Measurements from ENCODE around the gene SMC3. TPM values are rescaled to one million over a fixed set of nuclear protein-coding genes. Genes with fewer than 3 reads are reported as not detected.

Gene SMC3
- total and polyA plus RNA-seq, 2 of the 13 experiments (the other 11 are each of a cell fraction or from before 2014, with no cell fraction given) = 11.7 to 48.0 TPM

DNA sequence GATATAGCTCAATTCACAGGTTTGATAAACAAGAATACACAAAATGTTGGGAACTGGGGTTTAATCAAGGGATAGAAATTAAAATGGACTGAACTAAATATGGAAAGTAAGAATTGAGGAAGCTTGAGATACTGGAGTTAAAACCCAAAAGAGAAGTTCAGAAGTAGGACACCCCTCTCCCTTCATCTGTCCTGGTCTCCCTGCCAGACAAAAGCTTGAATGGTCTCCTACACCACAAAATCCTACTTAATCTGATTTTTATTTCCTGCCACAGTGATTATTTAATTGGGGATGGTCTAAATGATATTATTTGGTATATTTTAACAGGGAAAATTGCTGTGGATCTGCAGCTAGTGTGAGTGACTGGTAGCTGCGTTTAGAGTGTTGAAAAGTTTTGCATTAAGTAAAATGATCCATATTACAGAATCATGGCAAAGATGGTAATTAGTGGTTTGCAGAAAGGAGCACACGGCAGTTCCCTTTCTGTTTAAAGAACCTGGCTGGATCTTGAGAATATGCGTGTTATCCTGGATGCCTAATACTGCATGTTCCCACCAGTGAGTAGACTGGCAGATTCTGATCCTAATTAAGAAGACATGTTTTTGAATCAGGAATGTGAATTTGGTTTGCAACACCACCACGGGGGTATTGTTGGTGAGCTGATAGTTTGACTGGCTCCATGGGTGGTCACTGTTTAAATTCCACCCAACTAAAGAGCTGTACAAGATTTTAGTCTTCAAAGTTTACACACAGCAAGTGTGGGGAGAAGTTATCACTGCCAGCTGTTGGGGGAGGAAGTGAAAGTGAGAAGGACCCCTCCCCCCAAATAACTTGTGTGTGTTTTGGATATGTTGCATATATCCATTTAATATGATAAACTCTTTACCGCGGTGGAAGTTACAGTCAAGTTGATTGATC lies 82.1 kb downstream of the SMC3 start:
- Histone ChIP-seq H3K36me3 (replicated peaks in 1 of 2; ENCODE audit: control insufficient read depth in 1 of 2, insufficient read depth in 2 of 2, low read length in 2 of 2) (no peaks in the 10 kb centered on the region), H3K4me2 (ENCODE audit: low read depth, low read length) (no peak overlapping the region), H2AFZ (ENCODE audit: low read length) (no peak overlapping the region), H3K9ac (ENCODE audit: insufficient read depth, low read depth, low read length) (no peak overlapping the region), H3K9me3 (ENCODE audit: low read length) (no peaks in the 10 kb centered on the region), H3K27ac (ENCODE audit: extremely low read length, insufficient read depth, low read length) (no peak overlapping the region), H4K20me1 (ENCODE audit: insufficient read depth, low read length) (no peaks in the 10 kb centered on the region), H3K4me3 (replicated peaks in 1 of 3; ENCODE audit: insufficient read depth in 1 of 3, low read depth in 2 of 3, low read length in 3 of 3) (no peak overlapping the region), H3K4me1 (ENCODE audit: insufficient read depth, low read length) (no peaks in the 10 kb centered on the region), H3K27me3 (ENCODE audit: control insufficient read depth in 1 of 2, insufficient read depth in 2 of 2, low read length in 2 of 2) (peaks cover 0 to 13% of the 10 kb centered on the region in 2 experiments; a peak in 3 of 5 replicates), H3K79me2 (ENCODE audit: insufficient read depth, low read length) (no peaks in the 10 kb centered on the region)
- ChIA-PET POLR2A (no interaction called here), CTCF (ENCODE audit: low intra/inter-chr PET ratio, low total read pairs) (no interaction called here)
- WGBS (ENCODE audit: low lambda C conversion rate) = 51% methylated on average over 6 of the region's 6 CpGs
- intact Hi-C loops (cut with micrococcal nuclease; ENCODE audit: unreplicated experiment) (no loop called here), in situ Hi-C loops (cut with HindIII; ENCODE audit: extremely low pct_ligation_motif_present, low pct_unique_long_range_greater_than_20kb) (no loop called here)
- TF ChIP-seq ZNF777 (CRISPR knock-in tag; IDR thresholded peaks at IDR 0.05) (no peak), MXD4 (CRISPR knock-in tag; IDR thresholded peaks at IDR 0.05) (no peak)
- TF ChIP-seq, protein P1, sequence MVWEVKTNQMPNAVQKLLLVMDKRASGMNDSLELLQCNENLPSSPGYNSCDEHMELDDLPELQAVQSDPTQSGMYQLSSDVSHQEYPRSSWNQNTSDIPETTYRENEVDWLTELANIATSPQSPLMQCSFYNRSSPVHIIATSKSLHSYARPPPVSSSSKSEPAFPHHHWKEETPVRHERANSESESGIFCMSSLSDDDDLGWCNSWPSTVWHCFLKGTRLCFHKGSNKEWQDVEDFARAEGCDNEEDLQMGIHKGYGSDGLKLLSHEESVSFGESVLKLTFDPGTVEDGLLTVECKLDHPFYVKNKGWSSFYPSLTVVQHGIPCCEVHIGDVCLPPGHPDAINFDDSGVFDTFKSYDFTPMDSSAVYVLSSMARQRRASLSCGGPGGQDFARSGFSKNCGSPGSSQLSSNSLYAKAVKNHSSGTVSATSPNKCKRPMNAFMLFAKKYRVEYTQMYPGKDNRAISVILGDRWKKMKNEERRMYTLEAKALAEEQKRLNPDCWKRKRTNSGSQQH (CRISPR knock-in tag; IDR thresholded peaks at IDR 0.05; ENCODE audit: low read depth) = no peak
- no peak for FAIRE-seq
- no peak for ATAC-seq
- no peak for DNase-seq (ENCODE audit: low spot score)
- no TSS peak for BruUV-seq (replicated peaks)

DNA sequence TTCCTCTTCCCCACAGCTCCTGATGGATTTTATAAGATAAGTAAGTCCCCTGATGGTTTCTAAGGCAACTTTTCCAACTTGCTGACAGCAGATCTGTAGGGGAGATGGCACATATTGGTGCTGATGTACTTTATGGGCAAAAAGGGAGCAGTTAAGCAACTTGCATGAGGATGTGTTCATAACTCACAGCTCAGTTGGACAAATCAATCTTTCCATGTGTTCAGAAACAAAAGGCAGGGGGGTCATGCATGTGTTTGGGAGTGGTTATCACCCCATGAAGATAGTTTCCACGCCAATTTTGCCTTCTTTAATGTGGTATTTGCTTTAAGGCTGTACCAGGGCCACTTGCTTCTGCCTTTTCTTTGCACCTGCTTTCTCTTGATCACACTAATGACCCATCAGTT lies 82.8 kb downstream of the SMC3 start:
- intact Hi-C loops (cut with micrococcal nuclease; ENCODE audit: unreplicated experiment) = no loop called here
- H3K79me2 ChIP-seq (ENCODE audit: insufficient read depth, low read length) = no peaks in the 10 kb centered on the region
- TF ChIP-seq ZNF124 (CRISPR knock-in tag; IDR thresholded peaks at IDR 0.05) (no peak), ZBTB37 (CRISPR knock-in tag; IDR thresholded peaks at IDR 0.05) (no peak), RFXAP (CRISPR knock-in tag; IDR thresholded peaks at IDR 0.05; ENCODE audit: borderline replicate concordance) (no peak), MIER3 (CRISPR knock-in tag; IDR thresholded peaks at IDR 0.05; ENCODE audit: borderline replicate concordance) (no peak), ZNF879 (CRISPR knock-in tag; IDR thresholded peaks at IDR 0.05) (no peak), ZNF468 (CRISPR knock-in tag; IDR thresholded peaks at IDR 0.05) (no peak), POLR2G (IDR thresholded peaks at IDR 0.05; ENCODE audit: low read depth, low read length) (no peak)
- TF ChIP-seq, protein P2, sequence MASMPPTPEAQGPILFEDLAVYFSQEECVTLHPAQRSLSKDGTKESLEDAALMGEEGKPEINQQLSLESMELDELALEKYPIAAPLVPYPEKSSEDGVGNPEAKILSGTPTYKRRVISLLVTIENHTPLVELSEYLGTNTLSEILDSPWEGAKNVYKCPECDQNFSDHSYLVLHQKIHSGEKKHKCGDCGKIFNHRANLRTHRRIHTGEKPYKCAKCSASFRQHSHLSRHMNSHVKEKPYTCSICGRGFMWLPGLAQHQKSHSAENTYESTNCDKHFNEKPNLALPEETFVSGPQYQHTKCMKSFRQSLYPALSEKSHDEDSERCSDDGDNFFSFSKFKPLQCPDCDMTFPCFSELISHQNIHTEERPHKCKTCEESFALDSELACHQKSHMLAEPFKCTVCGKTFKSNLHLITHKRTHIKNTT (CRISPR knock-in tag; IDR thresholded peaks at IDR 0.05) = no peak

More for the DNA sequence above, 82.8 kb downstream of the SMC3 start:
- 0% methylated on average over 1 of the region's 1 CpG for WGBS (ENCODE audit: low lambda C conversion rate)
- Histone ChIP-seq H3K9me3 (ENCODE audit: low read length) (no peaks in the 10 kb centered on the region), H3K27ac (ENCODE audit: extremely low read length, insufficient read depth, low read length) (no peak overlapping the region), H3K36me3 (replicated peaks in 1 of 2; ENCODE audit: control insufficient read depth in 1 of 2, insufficient read depth in 2 of 2, low read length in 2 of 2) (no peaks in the 10 kb centered on the region), H2AFZ (ENCODE audit: low read length) (no peak overlapping the region), H4K20me1 (ENCODE audit: insufficient read depth, low read length) (no peaks in the 10 kb centered on the region), H3K4me2 (ENCODE audit: low read depth, low read length) (no peak overlapping the region), H3K27me3 (ENCODE audit: control insufficient read depth in 1 of 2, insufficient read depth in 2 of 2, low read length in 2 of 2) (peaks cover 0 to 6% of the 10 kb centered on the region in 2 experiments; a peak in 2 of 5 replicates), H3K9ac (ENCODE audit: insufficient read depth, low read depth, low read length) (no peak overlapping the region), H3K4me3 (replicated peaks in 1 of 3; ENCODE audit: insufficient read depth in 1 of 3, low read depth in 2 of 3, low read length in 3 of 3) (no peak overlapping the region), H3K4me1 (ENCODE audit: insufficient read depth, low read length) (no peaks in the 10 kb centered on the region)
- ATAC-seq (no peak), FAIRE-seq (no peak), DNase-seq (ENCODE audit: low spot score) (no peak)
- no TSS peak for BruUV-seq (replicated peaks)
- in situ Hi-C loops (cut with HindIII; ENCODE audit: extremely low pct_ligation_motif_present, low pct_unique_long_range_greater_than_20kb) = no loop called here
- ChIA-PET POLR2A (no interaction called here), CTCF (ENCODE audit: low intra/inter-chr PET ratio, low total read pairs) (no interaction called here)
